Measurements from ENCODE around the gene RNF8. TPM values are rescaled to one million over a fixed set of nuclear protein-coding genes. Genes with fewer than 3 reads are reported as not detected.

Gene RNF8
- total and polyA plus RNA-seq, 3 donors from 2014 or later = 44.0 to 49.9 (median 49.4) TPM

DNA sequence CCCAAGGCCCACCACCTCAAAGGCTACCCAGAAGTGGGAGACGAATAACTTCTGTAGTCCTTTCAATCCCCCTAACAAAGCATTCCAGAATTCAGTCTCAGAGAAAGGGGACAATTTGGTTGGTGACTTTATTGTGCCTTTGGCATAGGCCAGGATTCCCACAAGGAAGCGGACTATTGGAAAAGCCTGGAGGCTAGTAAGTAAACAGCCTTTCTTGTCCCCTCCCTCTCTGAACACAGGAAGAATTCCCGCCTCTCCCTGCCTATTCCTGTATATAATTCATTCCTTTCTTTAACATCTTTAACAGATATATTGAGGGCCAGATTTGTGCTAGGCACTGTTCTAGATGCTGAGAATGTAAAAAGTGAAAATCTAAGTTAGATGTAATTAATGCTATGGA lies 36.1 kb downstream of the RNF8 start:
- TF ChIP-seq, protein P1, sequence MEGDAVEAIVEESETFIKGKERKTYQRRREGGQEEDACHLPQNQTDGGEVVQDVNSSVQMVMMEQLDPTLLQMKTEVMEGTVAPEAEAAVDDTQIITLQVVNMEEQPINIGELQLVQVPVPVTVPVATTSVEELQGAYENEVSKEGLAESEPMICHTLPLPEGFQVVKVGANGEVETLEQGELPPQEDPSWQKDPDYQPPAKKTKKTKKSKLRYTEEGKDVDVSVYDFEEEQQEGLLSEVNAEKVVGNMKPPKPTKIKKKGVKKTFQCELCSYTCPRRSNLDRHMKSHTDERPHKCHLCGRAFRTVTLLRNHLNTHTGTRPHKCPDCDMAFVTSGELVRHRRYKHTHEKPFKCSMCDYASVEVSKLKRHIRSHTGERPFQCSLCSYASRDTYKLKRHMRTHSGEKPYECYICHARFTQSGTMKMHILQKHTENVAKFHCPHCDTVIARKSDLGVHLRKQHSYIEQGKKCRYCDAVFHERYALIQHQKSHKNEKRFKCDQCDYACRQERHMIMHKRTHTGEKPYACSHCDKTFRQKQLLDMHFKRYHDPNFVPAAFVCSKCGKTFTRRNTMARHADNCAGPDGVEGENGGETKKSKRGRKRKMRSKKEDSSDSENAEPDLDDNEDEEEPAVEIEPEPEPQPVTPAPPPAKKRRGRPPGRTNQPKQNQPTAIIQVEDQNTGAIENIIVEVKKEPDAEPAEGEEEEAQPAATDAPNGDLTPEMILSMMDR (IDR thresholded peaks at IDR 0.05) = no peak
- TF ChIP-seq POLR2A (IDR thresholded peaks at IDR 0.05) = no peak
- H3K27ac ChIP-seq = no peak overlapping the region
- intact Hi-C loops (cut with DNase I; ENCODE audit: low total_unique reads) = loop anchor here (10.0 kb wide), 1 partner anchor 765 kb away; no protein-coding TSS in a partner anchor
- H3K4me1 ChIP-seq = no peaks in the 10 kb centered on the region
- H3K9me3 ChIP-seq = no peaks in the 10 kb centered on the region
- no peaks in the 10 kb centered on the region for H3K36me3 ChIP-seq (ENCODE audit: low read depth, missing control alignments)
- 95 to 96% methylated on average over 3 of the region's 3 CpGs for whole genome bisulfite sequencing, 2 donors
- DNase-seq = no peak
- no peaks in the 10 kb centered on the region for H3K27me3 ChIP-seq
- H3K4me3 ChIP-seq = no peak overlapping the region

DNA sequence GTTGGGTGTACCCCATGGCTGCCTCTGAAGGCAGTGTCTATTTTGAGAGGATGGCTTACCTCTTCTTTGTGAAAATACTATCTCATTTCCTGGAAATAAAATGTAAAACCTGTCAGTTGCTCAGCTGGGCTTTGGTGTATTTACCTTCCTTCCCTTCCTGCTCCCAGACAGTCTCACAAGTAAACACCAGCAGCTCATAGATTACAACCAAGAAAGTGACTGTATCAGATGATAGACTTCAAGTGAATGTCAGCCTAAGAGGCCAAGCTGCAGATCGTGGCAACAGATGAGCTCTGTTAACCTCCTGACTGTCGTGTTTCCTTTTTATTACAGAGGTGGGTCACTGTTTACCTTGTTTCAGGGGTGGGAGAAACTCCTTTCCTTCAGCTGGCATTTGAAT lies 37.3 kb downstream of the RNF8 start:
- H3K4me1 ChIP-seq = no peaks in the 10 kb centered on the region
- no peaks in the 10 kb centered on the region for H3K36me3 ChIP-seq (ENCODE audit: low read depth, missing control alignments)
- H3K4me3 ChIP-seq = no peak overlapping the region
- WGBS, 2 donors = 59 to 72% methylated on average over 2 of the region's 2 CpGs
- H3K9me3 ChIP-seq = no peaks in the 10 kb centered on the region
- intact Hi-C loops (cut with DNase I; ENCODE audit: low total_unique reads) = loop anchor here (10.0 kb wide), 1 partner anchor 764 kb away; no protein-coding TSS in a partner anchor
- no peaks in the 10 kb centered on the region for H3K27me3 ChIP-seq
- H3K27ac ChIP-seq = no peak overlapping the region
- no peak for DNase-seq
- TF ChIP-seq, protein P1 (IDR thresholded peaks at IDR 0.05) = no peak
- no peak for TF ChIP-seq POLR2A (IDR thresholded peaks at IDR 0.05)

DNA sequence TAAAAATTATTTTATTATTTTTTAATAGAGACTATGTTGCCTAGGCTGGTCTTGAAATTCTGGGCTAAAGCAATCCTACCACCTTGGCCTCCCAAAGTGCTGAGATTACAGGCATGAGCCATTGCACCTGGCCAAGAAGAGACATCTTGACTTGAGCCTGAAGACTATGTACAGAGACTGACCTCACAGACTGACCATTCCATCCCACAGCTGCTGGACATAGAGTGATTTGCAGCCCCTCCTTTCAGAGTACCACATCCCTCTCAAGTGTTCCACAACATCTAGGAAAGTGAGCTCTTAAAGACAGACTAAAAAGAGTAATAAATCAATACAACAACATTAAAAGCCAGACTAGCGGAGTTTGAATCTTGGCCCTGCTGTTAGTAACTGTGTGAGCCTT lies 39.0 kb downstream of the RNF8 start:
- Histone ChIP-seq H3K36me3 (ENCODE audit: low read depth, missing control alignments) (no peaks in the 10 kb centered on the region), H3K4me3 (no peak overlapping the region), H3K9me3 (no peaks in the 10 kb centered on the region), H3K27ac (no peak overlapping the region), H3K4me1 (peaks cover 7% of the 10 kb centered on the region), H3K27me3 (no peaks in the 10 kb centered on the region)
- intact Hi-C loops (cut with DNase I; ENCODE audit: low total_unique reads) = loop anchor here (10.0 kb wide), 1 partner anchor 762 kb away; no protein-coding TSS in a partner anchor
- 57 to 64% methylated on average over 1 of the region's 1 CpG for WGBS, 2 donors
- TF ChIP-seq, protein P1 (IDR thresholded peaks at IDR 0.05) = no peak
- TF ChIP-seq POLR2A (IDR thresholded peaks at IDR 0.05) = no peak
- no peak for DNase-seq

DNA sequence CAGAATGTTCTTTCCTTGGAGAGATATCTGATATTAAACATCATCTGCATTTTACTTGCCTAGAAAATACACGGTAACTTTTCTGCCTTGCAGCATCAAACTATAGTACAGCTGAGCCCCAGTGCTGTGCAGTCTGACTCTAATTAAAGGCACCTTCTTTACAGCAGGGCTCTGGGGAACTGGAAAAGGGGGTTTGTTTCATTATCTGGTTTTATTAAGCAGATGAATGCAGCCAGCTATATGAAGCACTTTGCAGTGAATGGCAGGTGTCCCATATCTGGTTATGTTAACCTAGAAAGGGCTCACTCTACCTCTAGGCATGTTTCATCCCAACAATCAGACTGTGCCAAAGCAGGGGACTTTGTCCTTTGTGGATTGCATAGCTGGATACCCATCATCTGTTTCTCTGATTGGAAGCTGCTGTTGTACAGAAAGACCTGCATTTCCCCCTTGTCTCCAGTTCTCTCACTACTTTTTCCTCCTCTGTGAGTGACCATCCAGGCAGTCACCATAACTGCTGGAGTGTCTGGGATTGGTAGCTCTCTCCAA lies 39.7 kb downstream of the RNF8 start:
- Histone ChIP-seq H3K4me1 (peaks cover 12% of the 10 kb centered on the region), H3K4me3 (no peak overlapping the region), H3K9me3 (no peaks in the 10 kb centered on the region), H3K36me3 (ENCODE audit: low read depth, missing control alignments) (no peaks in the 10 kb centered on the region), H3K27me3 (no peaks in the 10 kb centered on the region), H3K27ac (no peak overlapping the region)
- intact Hi-C loops (cut with DNase I; ENCODE audit: low total_unique reads) = loop anchor here (10.0 kb wide), 1 partner anchor 761 kb away; no protein-coding TSS in a partner anchor
- 25 to 38% methylated on average over 1 of the region's 1 CpG for WGBS, 2 donors
- TF ChIP-seq POLR2A (IDR thresholded peaks at IDR 0.05) = no peak
- TF ChIP-seq, protein P1 (IDR thresholded peaks at IDR 0.05) = no peak
- no peak for DNase-seq

Data from testis (tissue), 3 donors.